Neural cell (in vitro differentiated cells): ENCODE measurements around the gene CCNY.

Source experiments
- POLR2AphosphoS5 ChIP-seq: IDR thresholded peaks from 2 replicates; pipeline ENCODE4 v1.6.1; 2012
- TAF1 ChIP-seq: IDR thresholded peaks from 2 replicates; pipeline ENCODE4 v1.6.1; 2012; ENCODE audit warnings: low read depth

DNA sequence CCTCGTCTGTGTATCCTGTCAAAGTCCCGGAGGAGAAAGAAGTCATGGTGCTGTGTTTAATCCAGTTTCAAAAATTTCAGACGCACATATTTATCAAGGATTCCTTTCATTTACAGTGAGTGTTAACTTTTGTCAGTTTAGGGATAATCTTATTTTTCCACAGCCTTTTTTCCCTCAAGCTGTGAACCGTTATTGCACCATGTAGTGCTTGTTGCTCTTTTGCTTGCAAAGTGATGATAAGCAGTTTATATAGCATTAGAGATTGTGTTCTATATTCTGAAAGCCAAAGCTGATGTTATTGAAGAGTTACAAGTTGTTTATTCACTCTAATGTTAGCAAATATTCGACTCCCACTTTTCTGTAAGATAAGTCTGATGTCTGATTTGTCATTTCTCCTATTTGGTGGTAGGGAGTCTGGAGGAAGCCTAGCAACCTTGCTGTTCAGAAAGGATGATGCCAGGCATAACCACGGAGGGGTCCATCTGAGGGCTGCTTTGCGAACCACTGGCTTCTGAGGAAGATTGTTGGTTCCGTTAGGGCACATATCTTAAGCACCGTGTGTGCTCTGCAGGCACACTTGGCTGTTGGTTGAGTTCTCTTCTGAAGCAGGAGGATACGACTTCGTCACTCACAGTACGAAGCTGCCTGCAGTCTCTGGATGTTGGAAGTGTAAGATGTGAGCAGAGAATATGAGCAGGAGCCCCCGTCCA is 11.7 kb downstream of the CCNY start:
- TF ChIP-seq POLR2AphosphoS5 = no peak
- TF ChIP-seq TAF1 = no peak
